NCI-H774 (cell line): ENCODE measurements around the gene WDR88.
A peak's percentile ranks its signal among the peaks of the same experiment; 100 is the strongest.
"Not testable (repeated sequence)": the region's sequence is repeated elsewhere in the genome, so short reads cannot be mapped to it uniquely, and the experiment has no call there.

Experiments used
- DNase-seq: peaks from one replicate; lab custom pipeline; 2025; lab: John Stamatoyannopoulos, UW

Gene WDR88

GRCh38 chr19:33171916-33172359, 40.0 kb downstream of the WDR88 start:
- DNase-seq: no peak

GRCh38 chr19:33174186-33174585, 42.3 kb downstream of the WDR88 start:
- no peak for DNase-seq

GRCh38 chr19:33175156-33175782, 43.4 kb downstream of the WDR88 start:
- no peak for DNase-seq

GRCh38 chr19:33175886-33176669, 44.2 kb downstream of the WDR88 start:
- DNase-seq: no peak

- peak; percentile 98 for DNase-seq
Observed at GRCh38 chr19:33176670-33177416, 44.9 kb downstream of the WDR88 start.

GRCh38 chr19:33177417-33177979, 45.6 kb downstream of the WDR88 start:
- DNase-seq: no peak

- DNase-seq: no peak
Observed at GRCh38 chr19:33186431-33187182, 54.7 kb downstream of the WDR88 start.

GRCh38 chr19:33187183-33187540, 55.2 kb downstream of the WDR88 start:
- no peak for DNase-seq

- DNase-seq: no peak
Observed at GRCh38 chr19:33189453-33189852, 57.5 kb downstream of the WDR88 start.

GRCh38 chr19:33191092-33191491, 59.2 kb downstream of the WDR88 start:
- not testable (repeated sequence) for DNase-seq

GRCh38 chr19:33191501-33191900, 59.6 kb downstream of the WDR88 start:
- no peak for DNase-seq

- no peak for DNase-seq
Observed at GRCh38 chr19:33192010-33192409, 60.1 kb downstream of the WDR88 start.

GRCh38 chr19:33193269-33193864, 61.5 kb downstream of the WDR88 start:
- no peak for DNase-seq

GRCh38 chr19:33193865-33194362, 62.0 kb downstream of the WDR88 start, which contains the start of gene LRP3:
Gene LRP3 (plus strand): TSS chr19:33194330. CDS start chr19:33194786, 456 bp downstream.
- no peak for DNase-seq

- no peak for DNase-seq
Observed at GRCh38 chr19:33194532-33194885, 62.6 kb downstream of the WDR88 start.

GRCh38 chr19:33194886-33195644, 63.2 kb downstream of the WDR88 start:
- no peak for DNase-seq

- DNase-seq: no peak
Observed at GRCh38 chr19:33195645-33196347, 63.9 kb downstream of the WDR88 start.

GRCh38 chr19:33196446-33197193, 64.7 kb downstream of the WDR88 start:
- DNase-seq: no peak

- no peak for DNase-seq
Observed at GRCh38 chr19:33197591-33198000, 65.7 kb downstream of the WDR88 start.
